GM18907 (cell line): ENCODE measurements around the gene ACAA1.
"Not testable (repeated sequence)": the region's sequence is repeated elsewhere in the genome, so short reads cannot be mapped to it uniquely, and the experiment has no call there.

Experiments used
- ATAC-seq: cut with Tn5 transposase; IDR thresholded peaks from one replicate; pipeline ENCODE4 v1.9.1; 2021; ENCODE audit warnings: mild to moderate bottlenecking, moderate library complexity; ENCODE audit not compliant: unreplicated experiment

ACAA1 gene

DNA sequence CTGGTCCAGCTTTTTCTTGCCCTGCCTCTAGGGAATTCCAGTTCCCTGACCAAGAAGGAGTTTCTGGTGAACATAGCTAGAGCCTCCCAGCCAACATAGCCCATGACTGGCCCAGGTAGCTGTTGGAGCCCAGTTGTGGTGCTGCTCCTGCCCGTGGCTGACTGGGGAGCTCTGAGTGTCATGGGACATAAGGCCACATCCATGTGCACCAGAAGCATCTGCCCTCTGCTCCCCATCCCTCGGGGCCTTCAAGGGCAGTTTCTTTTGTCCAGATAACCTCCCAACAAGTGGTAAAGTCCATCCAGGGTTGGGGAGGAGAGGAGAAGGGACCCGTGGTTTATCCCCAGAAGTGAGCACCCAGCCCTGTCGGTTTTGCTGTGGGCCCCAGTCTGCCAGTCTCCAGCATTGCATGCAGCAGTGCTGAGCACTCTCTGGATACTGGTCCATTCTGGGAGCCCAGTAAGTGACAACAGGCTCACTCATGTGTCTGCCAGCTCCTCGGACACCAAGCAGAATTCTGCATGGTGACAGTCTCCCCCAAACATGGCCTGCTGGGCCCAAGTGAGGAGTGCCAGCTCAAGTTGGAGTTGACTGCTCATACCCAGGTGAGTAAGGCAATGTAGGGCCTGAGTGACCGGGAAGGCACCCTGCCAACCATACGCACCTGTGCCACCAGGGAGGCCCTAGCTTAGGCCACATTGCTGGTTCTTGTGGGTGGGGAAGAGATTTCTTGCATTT lies 28.8 kb downstream of the ACAA1 start:
- ATAC-seq = no peak

DNA sequence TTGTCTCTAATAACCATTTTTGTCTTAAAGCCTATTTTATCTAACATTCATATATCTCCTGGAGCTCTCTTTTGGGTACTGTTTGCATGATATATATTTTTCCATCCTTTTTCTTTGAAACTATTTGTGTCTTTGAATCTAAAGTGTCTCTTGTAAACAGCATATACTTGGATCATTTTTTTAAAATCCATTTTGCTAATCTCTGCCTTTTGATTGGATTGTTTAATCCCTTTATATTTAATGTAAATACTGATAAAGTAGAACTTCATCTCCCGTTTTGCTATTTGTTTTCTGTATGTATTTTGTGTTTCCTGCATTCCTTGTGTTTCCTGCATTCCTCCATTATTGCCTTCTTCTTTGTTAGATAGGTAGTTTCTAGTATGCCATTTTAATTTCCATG lies 31.4 kb downstream of the ACAA1 start:
- ATAC-seq = no peak

DNA sequence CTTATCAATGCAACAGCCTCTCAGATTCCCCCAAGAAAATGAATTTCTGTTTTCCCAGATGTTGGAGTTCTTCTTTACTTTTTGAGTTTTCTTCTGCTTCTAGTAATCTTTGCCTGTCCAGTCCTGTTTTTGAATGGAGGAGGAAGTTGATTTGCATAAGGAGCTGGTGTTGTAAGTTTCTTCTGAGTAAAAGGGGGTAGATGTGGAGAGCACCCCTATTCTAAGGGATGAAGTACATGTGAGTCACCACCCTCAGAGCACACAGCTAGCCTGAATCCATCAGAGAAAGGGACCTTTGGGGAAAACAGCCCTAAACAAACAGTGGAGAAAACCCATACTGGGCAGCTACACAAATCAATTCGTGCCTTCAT lies 34.5 kb downstream of the ACAA1 start:
- no peak for ATAC-seq

DNA sequence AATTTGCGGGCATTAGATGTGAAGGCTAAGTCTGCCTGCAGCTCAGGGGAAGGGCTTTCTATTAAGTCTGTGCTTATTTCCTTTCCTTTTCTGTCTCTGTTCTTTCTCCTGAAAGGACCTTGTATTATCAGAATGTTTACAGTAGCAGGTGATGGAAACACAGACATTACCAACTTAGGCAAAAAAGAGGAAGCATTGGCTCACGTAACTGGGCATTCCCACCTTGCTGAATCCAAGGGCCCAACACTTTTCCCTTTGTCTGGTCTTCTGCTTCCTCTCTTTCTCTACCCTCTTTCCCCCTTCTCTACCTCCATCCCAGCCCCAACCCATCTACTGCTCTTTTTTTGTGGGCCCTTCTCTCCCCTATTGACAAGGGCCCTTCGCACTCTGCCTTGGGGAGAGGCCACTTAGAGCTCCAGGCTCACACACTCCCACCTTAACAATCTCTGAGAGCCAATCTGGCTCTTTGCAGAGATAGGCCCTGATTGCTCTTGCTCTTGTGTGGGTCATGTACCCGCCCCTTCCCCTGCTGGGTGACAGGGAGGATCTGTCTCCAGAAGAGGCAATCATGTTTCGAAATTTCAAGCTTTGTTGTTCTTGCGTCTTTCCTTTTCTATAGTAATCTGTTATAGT lies 35.0 kb downstream of the ACAA1 start:
- ATAC-seq = no peak

DNA sequence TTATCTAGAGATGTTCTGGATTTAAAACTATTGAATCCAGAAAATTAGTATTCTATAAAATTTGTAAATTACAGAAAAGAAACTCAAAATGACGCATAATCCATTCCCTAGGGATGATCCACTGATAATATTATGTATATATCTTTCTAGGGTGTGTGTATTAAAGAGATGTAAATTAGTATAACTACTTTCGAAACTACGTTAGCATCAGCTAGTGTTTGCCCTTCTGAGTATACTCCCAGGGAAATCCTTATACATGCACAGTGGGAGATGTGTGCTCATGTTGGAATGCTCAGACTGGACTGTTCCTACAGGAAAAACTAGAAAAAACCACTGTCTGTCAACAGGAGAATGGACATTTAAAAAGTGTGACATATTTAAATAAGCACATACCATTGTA lies 36.4 kb downstream of the ACAA1 start:
- ATAC-seq = no peak

DNA sequence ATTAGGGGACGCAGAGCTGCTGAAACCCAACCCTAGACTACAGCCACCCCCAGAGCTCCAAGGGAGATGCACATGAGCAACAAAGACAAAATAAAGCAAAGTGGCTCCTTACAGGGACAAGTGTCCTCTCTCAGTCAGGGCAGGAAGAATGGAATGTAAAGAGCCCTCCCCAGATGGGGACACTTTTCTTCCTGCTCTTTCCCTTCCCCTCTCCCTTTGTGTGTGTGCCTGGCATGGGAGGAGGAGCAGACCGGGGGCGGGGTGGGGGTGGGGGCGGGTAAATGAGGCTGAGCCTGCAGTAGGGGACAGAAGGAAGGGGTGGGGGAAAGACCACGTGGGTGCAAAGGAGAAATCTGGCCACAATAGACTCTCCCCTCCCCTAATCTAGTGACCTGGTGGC lies 37.4 kb downstream of the ACAA1 start:
- no peak for ATAC-seq

DNA sequence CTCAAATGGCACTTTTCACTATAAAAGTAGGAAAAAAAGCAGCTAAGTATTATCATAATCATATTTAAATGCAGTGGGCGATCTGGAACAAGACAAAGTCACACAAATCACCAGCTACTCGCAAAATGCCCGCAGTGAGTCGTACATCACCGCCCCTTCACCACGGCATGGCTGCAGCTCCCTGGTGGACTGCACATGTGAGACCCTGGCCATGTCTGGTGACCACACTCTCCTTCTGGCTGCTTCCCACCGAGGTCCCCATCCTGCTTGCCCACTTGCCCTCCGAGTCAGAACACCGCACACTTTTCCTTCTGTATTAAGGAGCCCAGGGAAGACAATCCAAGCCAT lies 38.6 kb downstream of the ACAA1 start:
- ATAC-seq = no peak

DNA sequence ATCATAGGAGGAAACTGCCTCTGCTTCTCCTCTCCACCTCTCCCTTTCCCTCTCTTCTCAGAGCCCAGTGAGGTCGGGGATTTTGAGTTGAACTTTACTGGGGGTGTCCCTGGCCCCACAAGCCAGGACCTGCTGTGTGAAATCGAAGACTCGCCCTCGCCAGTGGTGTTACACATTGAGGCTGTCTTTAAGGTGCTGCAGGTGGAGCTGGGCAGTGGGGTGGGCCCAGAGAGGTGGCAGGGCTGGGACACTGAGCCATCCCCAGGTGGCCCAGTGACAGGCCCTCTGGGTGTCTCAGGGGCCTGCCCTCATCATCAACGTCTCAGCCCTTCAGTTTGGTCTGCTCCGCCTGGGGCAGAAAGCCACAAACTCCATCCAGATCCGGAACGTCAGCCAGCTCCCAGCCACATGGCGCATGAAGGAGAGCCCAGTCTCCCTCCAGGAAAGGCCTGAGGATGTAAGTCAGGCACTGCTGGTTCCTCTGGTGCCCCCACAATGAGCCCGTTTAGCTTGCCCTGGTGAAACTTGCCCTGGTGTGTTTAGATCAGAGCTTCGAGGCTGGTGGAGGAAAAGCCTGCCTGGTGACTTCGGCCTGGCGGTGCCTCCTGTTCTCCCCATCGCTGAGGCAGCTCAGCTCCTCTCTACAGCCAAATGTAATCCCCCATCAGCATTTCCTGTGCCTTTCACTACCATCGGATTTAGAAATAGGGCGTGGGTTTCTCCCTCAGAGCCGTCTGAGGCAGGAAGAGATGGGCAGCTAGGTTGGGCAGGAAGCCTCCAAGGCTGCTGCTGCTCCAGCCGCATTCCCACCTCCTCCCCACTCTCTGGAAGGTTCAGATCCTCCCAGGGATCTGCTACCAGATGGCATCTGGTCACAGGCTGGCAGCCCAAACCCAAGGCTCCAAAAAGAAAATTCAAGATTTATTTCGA lies 39.2 kb downstream of the ACAA1 start:
- ATAC-seq = no peak

DNA sequence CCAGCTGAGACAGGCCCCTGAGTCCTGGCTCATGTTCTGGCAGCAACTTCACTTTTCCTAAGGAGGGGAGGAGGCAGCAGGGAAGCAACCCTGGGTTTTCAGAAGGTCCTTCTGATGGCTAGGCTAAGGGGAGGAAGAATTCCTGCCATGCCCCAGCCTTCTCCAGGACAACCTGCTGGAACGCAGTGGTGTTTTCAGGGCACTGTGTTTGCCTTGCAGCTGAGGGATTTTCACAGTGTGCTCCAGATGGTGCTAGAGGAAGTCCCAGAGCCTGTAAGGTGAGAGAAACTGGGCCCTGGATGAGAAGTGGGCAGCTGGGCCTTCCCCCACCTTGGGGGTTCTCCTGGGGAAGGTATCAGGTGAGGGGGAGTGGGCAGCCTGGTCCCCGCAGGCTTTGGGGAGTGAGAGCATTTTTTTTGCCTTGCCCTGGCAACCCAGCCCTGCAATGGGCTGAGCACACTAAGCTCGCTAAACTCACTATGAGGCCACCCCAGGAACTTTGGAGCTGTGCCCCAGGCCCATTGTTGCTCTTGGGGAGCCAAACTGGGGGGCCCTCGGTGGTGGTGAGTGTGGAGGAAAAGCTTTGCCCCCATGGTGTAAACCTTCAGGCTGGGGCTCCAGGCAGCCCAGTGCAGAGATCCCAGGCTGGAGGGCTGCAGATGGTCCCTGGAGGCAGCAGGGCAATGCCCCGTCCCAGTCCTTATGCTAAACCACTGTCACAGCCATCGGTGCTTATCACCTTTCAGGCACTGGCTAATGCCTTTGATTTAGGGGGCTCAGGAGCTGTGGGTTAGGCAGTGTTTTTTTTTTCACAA lies 41.1 kb downstream of the ACAA1 start:
- no peak for ATAC-seq

DNA sequence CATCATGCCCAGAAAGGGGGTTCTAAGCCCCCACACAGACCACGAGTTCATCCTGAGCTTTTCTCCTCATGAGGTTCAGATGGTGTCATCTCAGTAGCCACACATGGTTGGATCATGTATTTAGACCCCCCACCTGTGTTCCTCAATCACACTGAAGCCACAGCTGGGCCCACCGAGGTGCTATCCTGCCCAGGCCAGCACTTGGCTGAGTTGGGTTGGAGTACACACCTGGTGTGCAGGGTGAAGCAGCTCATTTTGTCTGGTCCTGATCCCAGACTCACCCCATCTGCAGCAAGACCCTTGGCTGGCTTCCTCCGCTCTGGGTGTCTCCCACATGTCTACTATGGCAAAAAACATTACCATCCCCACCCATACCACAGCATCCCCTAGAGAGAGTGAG lies 41.9 kb downstream of the ACAA1 start:
- no peak for ATAC-seq

DNA sequence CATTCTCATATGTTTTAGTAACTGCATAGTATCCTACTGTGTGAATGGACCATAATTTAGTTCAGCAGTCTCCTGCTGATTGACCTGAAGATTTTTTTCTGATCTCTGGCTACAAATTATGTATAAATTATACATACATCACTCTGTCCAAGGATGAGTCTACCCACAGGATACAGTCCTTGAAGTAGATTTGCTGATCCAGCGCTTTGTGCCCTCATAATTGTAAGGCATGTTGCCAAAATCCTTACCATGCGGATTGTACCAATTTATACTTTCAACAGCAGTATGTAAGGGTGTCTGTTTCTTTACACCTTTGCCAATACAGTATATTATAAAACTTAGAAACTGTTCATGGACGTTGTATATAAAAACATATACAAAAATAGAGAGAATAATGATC lies 46.5 kb downstream of the ACAA1 start:
- no peak for ATAC-seq

DNA sequence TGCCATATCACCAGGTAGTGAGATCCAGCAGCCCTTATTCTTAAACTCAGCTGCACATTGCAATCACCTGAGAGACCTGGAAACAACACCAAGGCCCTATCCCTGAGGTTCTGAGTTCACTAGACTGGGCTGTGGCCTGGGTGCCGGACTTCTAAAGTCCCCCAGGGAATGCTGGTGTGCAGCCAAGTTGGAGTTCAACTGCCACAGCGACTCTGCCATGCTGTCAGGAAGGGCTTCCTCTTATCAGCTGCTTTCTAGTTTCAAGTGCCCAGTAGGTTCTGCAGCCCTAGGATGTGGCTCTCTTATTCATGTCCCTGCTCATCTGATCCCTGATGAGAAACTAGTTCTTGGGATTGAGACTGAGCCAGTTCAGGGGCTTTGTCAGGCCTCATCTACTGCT lies 47.8 kb downstream of the ACAA1 start:
- ATAC-seq = no peak

DNA sequence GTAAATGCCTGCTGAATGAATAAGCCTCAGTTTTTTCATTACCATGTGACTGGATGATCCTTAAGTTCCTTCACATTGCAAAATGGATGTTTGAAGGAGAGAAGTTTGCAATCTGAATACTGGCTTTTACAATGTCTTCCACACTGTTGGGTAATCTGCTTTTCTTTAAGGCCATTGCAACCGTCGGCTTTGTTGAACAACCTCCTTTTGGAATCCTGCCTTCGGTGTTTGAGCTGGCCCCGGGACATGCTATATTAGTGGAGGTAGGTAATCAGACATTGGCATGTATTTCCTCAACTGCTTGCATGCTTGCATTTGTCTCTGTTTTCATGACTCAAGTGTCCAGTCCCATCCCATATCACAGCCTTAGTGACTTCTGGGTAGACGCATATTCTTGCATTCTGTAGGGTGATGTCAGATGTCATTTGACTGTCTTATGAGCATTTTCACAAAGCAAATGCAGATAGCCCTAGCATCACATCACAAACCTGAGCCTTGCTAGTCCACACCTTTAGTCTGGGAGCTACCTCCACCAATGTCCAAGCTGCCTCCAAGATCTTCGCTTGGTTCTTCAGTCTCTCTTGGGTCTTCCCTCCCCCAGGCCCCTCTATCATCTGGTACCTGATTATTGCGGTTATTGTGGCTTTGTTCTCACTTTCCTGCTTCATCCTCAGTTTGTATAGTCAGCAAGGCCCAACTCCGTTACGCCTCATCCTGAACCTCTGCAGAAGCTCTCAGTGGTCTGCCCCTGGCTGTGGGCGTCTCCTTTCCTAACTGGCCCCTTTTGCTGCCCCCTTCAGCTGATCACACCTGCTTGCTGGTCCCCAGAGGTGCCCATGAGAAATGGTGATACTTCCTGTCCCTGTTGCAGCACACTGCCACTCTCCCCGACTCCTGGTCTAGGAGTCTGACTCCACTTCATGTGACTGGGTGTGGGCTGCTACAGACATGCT lies 48.5 kb downstream of the ACAA1 start:
- ATAC-seq = no peak

DNA sequence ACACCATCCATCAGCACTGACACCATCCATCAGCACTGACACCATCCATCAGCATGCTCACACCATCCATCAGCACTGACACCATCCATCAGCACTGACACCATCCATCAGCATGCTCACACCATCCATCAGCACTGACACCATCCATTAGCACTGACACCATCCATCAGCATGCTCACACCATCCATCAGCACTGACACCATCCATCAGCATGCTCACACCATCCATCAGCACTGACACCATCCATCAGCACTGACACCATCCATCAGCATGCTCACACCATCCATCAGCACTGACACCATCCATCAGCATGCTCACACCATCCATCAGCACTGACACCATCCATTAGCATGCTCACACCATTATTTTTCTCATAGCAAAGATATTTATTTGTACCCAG lies 49.6 kb downstream of the ACAA1 start:
- not testable (repeated sequence) for ATAC-seq

DNA sequence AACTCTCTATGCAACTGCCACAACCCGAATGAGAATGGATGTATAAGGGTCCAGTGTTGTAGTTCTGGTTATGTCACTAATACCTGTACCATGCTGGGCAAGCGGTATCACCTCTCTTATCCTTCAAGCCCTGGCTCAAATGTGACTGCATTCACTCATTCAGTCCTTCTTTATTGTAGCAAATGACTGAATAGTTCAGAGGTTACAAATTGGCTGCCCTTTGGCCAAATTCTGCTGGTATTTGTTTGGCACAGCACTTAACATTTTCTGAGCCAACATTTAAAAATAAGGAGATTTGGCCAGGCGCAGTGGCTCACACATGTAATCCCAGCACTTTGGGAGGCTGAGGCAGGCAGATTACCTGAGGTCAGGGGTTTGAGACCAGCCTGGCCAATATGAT lies 50.4 kb downstream of the ACAA1 start:
- no peak for ATAC-seq

DNA sequence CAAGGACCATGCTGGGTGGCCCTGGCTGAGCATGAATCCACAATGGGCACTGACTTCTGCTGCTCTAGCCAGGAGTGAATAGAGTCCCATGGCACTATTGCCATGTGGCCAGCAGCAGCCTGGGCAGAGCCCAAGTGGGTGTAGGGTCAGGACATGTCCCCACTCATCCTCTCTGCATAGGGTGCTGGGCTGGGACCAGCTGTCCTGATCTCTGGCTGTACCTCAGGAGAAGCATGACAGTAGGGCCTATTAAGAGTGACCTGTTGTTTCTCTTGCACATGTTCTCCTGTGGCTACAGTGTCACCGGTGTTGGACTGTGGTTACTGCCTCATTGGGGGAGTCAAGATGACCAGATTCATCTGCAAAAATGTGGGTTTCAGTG lies 51.0 kb downstream of the ACAA1 start:
- ATAC-seq = no peak

DNA sequence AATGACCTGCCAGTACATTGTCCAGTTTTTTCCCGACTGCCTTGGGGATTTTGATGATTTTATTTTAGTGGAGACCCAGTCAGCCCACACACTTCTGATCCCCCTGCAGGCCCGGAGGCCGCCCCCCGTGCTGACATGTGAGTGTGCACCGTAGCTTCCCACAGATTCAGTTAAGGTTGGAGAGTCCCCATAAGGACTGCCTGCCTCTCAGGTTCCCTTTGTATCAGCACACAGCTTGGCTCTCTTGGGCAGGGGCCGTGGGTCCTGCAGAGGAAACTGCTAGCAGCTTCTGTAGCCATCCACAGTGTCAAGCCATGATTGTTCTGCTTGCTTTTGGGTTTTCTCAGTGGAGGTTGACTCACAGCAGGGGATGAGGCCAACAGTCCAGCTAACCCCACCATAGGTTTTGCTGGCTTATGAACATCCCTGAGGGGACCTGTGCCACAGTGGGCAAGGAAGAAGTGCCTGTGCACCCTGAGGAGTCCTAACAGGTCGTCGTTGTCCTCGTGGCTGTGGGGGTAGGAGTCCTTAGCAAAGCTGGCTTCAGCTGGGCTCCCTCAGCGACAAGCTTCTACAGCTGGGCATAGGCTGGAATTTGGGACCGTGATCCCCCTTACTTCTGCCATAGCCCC lies 51.5 kb downstream of the ACAA1 start:
- no peak for ATAC-seq

DNA sequence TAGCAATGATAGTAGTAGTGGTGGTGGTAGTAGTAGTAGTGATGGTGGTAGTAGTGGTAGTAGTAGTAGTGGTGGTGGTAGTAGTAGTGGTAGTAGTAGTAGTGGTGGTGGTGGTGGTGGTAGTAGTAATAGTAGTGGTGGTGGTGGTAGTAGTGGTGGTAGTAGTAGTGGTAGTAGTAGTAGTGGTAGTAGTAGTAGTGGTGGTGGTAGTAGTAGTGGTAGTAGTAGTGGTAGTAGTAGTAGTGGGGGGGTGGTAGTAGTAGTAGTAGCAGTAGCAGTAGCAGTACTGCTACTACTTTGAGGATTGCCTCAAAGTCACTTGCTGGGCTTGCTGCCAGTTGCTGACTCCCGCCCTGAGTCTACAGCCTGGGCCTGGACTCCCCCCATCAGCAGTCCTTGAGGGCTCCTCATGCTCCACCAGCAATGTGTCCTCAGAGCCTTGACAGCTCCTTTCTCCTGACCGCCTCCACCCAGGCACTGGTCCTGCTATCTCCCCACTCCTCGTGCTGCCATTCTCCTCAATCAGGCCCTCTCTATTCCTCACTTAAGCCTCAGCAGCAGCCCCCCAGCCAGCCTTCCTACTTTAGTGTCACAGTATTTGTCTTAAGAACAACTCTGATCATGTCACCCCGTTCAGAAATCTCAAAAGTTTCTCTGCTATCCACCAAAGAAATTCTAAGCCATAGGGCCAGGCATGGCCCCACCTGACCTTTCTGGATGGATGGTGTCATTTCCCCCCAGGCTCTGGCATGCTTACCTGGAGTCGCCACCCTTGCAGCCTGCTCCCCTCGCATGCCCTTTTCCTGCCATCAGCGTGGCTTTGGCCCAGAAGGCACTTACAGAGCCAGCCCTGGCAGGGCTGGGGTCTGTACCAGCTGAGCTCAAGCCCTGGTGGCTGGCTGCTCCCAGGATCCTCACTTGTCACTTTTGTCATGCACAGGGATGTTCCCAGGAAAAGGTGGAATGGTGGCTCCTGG lies 52.3 kb downstream of the ACAA1 start:
- no peak for ATAC-seq
